A673 (cell line): ENCODE data around the gene NDRG4. TPM values are rescaled to one million over a fixed set of nuclear protein-coding genes. Genes with fewer than 3 reads are reported as not detected.

ENCODE experiments used
- BruUV-seq: library from RNA; stranded (reverse); fragments of 400-500 nt; replicated peaks from 2 replicates; lab custom pipeline; 2021; lab: Mats Ljungman, UMichigan
- CTCF ChIA-PET: fragments of 300-600 bp; sonication (Branson Sonifier 250); formaldehyde crosslinking; loops from one replicate; lab custom pipeline; 2022; ENCODE audit warnings: antibody characterized with exemption; lab: Charles Lee
- POLR2A ChIA-PET: fragments of 300-600 bp; sonication (Branson Sonifier 250); formaldehyde crosslinking; loops from one replicate; lab custom pipeline; 2022; ENCODE audit warnings: antibody characterized with exemption; ENCODE audit not compliant: low non-redundant PET; lab: Charles Lee
- DNase-seq: peaks from one replicate; pipeline ENCODE4 v3.0.0-alpha.2; 2015; ENCODE audit warnings: low spot score
- H3K27ac ChIP-seq: fragments of 200-600 bp; sonication (generic); 2 replicates; pipeline ENCODE4 v1.5.1; 2016; ENCODE audit warnings: mixed run types, low read depth, mild to moderate bottlenecking, mixed read lengths, antibody characterized with exemption, low read length; ENCODE audit not compliant: poor library complexity, severe bottlenecking
- H3K27me3 ChIP-seq: fragments of 200-600 bp; sonication (generic); replicated peaks from 2 replicates; pipeline ENCODE4 v1.6.1; 2017; ENCODE audit warnings: mixed run types, low read depth, mild to moderate bottlenecking, mixed read lengths, antibody characterized with exemption, low read length; ENCODE audit not compliant: insufficient read depth, poor library complexity
- H3K36me3 ChIP-seq: fragments of 200-600 bp; sonication (generic); 2 replicates; pipeline ENCODE4 v1.6.1; 2016; ENCODE audit warnings: mixed run types, mild to moderate bottlenecking, mixed read lengths, antibody characterized with exemption, low read length; ENCODE audit not compliant: insufficient read depth, poor library complexity, severe bottlenecking
- H3K4me1 ChIP-seq: fragments of 200-600 bp; sonication (generic); 2 replicates; pipeline ENCODE4 v1.6.1; 2017; ENCODE audit warnings: mixed run types, mild to moderate bottlenecking, mixed read lengths, antibody characterized with exemption, low read length; ENCODE audit not compliant: insufficient read depth, poor library complexity, severe bottlenecking
- H3K4me3 ChIP-seq: fragments of 200-600 bp; sonication (generic); 2 replicates; pipeline ENCODE4 v1.5.1; 2016; ENCODE audit warnings: low read depth, mixed run types, mild to moderate bottlenecking, mixed read lengths, low read length; ENCODE audit not compliant: poor library complexity, severe bottlenecking
- H3K9me3 ChIP-seq: fragments of 200-600 bp; sonication (generic); 2 replicates; pipeline ENCODE4 v1.6.1; 2016; ENCODE audit warnings: mixed run types, low read depth, mild to moderate bottlenecking, mixed read lengths, antibody characterized with exemption, low read length; ENCODE audit not compliant: poor library complexity, severe bottlenecking
- EZH2 ChIP-seq: fragments of 200-600 bp; sonication (generic); IDR thresholded peaks from 2 replicates; pipeline ENCODE4 v1.6.1; 2017; ENCODE audit warnings: borderline replicate concordance, low read depth, mild to moderate bottlenecking, mixed read lengths, antibody characterized with exemption, low read length; ENCODE audit not compliant: poor library complexity, severe bottlenecking
- intact Hi-C: fragments of 100-400 bp; cut with micrococcal nuclease; formaldehyde crosslinking; loops from one replicate; pipeline ENCODE4 v1.10.0; 2022; ENCODE audit not compliant: unreplicated experiment
- total RNA-seq: library from RNA; stranded (reverse); gene quantifications from 2 replicates; pipeline ENCODE4 v1.2.3, GENCODE V29; 2021
- TF ChIP-seq, protein P1 (sequence below): fragments of 300-800, 200-600 bp; sonication (generic); conservative IDR thresholded peaks from 2 replicates; pipeline ENCODE4 v1.5.1; 2017; ENCODE audit warnings: low read depth, mild to moderate bottlenecking, antibody characterized with exemption, low read length, moderate library complexity, mixed read lengths

Gene NDRG4
- total RNA-seq, 1 experiment from 2014 or later = 0.28 TPM

DNA sequence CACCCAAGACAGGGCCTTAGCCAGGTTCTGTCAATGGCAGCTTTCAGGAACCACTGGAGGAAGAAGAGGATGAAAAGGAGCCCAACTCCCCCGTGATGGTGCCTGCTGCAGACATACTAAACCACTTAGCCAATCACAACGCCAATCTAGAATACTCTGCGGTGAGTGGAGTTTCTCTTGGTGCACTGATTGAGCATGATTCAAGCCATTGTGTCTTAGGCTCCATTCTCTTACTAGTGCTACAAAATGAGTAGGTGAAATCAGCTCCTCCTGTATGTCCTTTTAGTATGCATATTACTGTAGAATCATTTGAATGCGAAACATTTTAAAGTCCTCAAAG, 16.8 kb downstream of the NDRG4 start:
- intact Hi-C loops = no loop called here
- POLR2A ChIA-PET = no interaction called here
- Histone ChIP-seq H3K4me1 (peaks cover 8% of the 10 kb centered on the region), H3K4me3 (peak overlapping the region; percentile 80), H3K9me3 (no peaks in the 10 kb centered on the region), H3K27me3 (no peaks in the 10 kb centered on the region), H3K36me3 (peaks cover 47% of the 10 kb centered on the region), H3K27ac (no peak overlapping the region)
- CTCF ChIA-PET = no interaction called here
- DNase-seq = no peak
- no TSS peak for BruUV-seq
- TF ChIP-seq, protein P1, sequence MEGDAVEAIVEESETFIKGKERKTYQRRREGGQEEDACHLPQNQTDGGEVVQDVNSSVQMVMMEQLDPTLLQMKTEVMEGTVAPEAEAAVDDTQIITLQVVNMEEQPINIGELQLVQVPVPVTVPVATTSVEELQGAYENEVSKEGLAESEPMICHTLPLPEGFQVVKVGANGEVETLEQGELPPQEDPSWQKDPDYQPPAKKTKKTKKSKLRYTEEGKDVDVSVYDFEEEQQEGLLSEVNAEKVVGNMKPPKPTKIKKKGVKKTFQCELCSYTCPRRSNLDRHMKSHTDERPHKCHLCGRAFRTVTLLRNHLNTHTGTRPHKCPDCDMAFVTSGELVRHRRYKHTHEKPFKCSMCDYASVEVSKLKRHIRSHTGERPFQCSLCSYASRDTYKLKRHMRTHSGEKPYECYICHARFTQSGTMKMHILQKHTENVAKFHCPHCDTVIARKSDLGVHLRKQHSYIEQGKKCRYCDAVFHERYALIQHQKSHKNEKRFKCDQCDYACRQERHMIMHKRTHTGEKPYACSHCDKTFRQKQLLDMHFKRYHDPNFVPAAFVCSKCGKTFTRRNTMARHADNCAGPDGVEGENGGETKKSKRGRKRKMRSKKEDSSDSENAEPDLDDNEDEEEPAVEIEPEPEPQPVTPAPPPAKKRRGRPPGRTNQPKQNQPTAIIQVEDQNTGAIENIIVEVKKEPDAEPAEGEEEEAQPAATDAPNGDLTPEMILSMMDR = no peak
- TF ChIP-seq EZH2 = no peak

DNA sequence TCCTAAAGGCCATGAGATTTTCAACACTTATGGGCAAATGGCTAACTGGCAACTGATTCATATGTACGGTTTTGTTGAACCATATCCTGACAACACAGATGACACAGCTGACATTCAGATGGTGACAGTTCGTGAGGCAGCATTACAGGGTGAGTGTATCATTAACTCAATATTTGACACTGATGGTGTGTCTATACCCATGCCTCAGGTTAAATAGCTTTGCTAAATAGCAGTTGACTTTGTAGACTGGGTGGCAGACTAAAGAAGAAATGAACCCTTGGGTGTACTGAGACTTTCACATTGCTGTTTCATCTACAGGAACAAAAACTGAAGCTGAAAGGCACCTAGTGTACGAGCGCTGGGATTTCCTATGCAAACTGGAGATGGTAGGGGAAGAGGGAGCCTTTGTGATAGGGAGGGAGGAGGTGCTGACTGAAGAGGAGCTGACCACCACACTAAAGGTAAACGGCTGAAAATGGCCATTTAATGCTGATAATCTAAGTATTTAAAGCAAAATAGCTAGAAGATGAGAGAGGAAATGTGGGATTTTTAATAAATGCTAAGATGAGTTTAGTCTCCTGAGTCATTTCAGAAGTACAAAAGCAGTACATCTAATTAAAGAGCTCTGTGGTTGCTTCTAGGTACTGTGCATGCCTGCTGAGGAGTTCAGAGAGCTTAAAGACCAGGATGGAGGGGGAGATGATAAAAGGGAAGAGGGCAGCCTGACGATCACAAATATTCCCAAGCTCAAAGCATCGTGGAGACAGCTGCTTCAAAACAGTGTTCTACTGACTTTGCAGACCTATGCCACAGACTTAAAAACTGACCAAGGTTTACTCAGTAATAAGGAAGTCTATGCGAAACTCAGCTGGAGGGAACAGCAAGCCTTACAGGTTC, 18.4 kb downstream of the NDRG4 start:
- no peaks in the 10 kb centered on the region for H3K9me3 ChIP-seq
- TF ChIP-seq, protein P1 = no peak
- TF ChIP-seq EZH2 = no peak
- TSS peak; percentile 27 for BruUV-seq
- intact Hi-C loops = no loop called here
- H3K27me3 ChIP-seq = no peaks in the 10 kb centered on the region
- CTCF ChIA-PET = no interaction called here
- H3K36me3 ChIP-seq = peaks cover 63% of the 10 kb centered on the region
- no peak for DNase-seq
- H3K4me3 ChIP-seq = no peak overlapping the region
- peaks cover 8% of the 10 kb centered on the region for H3K4me1 ChIP-seq
- POLR2A ChIA-PET = no interaction called here
- no peak overlapping the region for H3K27ac ChIP-seq

DNA sequence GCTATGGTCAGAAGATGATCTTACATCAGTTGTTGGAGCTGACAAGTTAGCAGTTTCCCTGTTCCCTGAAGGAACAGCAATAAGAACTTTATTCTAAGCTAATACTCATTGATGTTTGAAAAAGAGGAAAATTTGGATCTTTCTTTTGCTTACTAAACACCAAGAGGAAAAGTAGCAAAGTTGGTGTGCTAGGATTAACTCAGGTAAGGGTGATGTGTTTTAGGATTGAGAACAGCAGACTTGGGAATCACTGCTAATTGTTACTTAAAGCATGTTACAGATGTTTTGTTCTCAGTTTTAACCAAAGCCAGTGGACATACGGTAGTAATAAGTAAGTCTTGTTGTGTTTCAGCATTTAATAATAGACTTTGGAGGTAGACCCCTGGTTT, 19.0 kb downstream of the NDRG4 start:
- ChIA-PET POLR2A (no interaction called here), CTCF (no interaction called here)
- DNase-seq = no peak
- Histone ChIP-seq H3K27me3 (no peaks in the 10 kb centered on the region), H3K4me3 (no peak overlapping the region), H3K36me3 (peaks cover 70% of the 10 kb centered on the region), H3K4me1 (peaks cover 8% of the 10 kb centered on the region), H3K9me3 (no peaks in the 10 kb centered on the region), H3K27ac (no peak overlapping the region)
- intact Hi-C loops = no loop called here
- TF ChIP-seq EZH2 = no peak
- TF ChIP-seq, protein P1 = no peak
- no TSS peak for BruUV-seq
